Measurements from ENCODE around the gene SHOC2. TPM values are rescaled to one million over a fixed set of nuclear protein-coding genes. Genes with fewer than 3 reads are reported as not detected.

The SHOC2 gene
- polyA plus RNA-seq, 1 of the 3 experiments (the other 2 are of a cell fraction): 6.9 TPM

- Histone ChIP-seq H3K27ac (ENCODE audit: low read depth in 2 of 2, low read length in 1 of 2) (no peak overlapping the region), H3K4me1 (ENCODE audit: control insufficient read depth in 1 of 2, insufficient read depth in 2 of 2, low read depth in 1 of 2, low read length in 1 of 2) (peaks cover 0 to 3% of the 10 kb centered on the region in 2 experiments; a peak in 1 of 4 replicates), H3K4me3 (ENCODE audit: low read depth in 2 of 2, low read length in 1 of 2) (no peak overlapping the region), H3K9me2 (no peaks in the 10 kb centered on the region), H3K9me3 (no peaks in the 10 kb centered on the region; the same call in 1 of the 2 replicates), H4K20me1 (ENCODE audit: insufficient read depth) (no peaks in the 10 kb centered on the region; the same call in none of the 2 replicates), H3K36me3 (replicated peaks in 1 of 2; ENCODE audit: control insufficient read depth in 1 of 2, insufficient read depth in 2 of 2, low read length in 1 of 2) (peaks cover 40 to 49% of the 10 kb centered on the region in 2 experiments), H3K4me2 (no peak overlapping the region), H2AFZ (ENCODE audit: low read depth) (no peak overlapping the region), H3F3A (replicated peaks; ENCODE audit: insufficient read depth) (peaks cover 11% of the 10 kb centered on the region), H3K27me3 (ENCODE audit: insufficient read depth) (no peaks in the 10 kb centered on the region), H3K79me2 (ENCODE audit: insufficient read depth) (peaks cover 94% of the 10 kb centered on the region), H3K9ac (no peak overlapping the region)
- TF ChIP-seq SIN3A (IDR thresholded peaks at IDR 0.05; ENCODE audit: borderline replicate concordance, low read depth, low read length) (no peak), RCOR1 (IDR thresholded peaks at IDR 0.05; ENCODE audit: low read length) (no peak), FOXM1 (IDR thresholded peaks at IDR 0.05; ENCODE audit: low read depth) (no peak), IRF3 (IDR thresholded peaks at IDR 0.05; ENCODE audit: low read depth, low read length) (no peak), MEF2A (IDR thresholded peaks at IDR 0.05; ENCODE audit: borderline replicate concordance, low read depth) (no peak), RXRA (IDR thresholded peaks at IDR 0.05; ENCODE audit: borderline replicate concordance, low read depth) (no peak), GATA2 (CRISPR knock-in tag; IDR thresholded peaks at IDR 0.05) (no peak), PBX3 (IDR thresholded peaks at IDR 0.05) (no peak), TAF1 (IDR thresholded peaks at IDR 0.05; ENCODE audit: borderline replicate concordance, low read depth, low read length) (no peak), ZBTB33 (IDR thresholded peaks at IDR 0.05; ENCODE audit: borderline replicate concordance, low read depth) (no peak), CHD2 (IDR thresholded peaks at IDR 0.05; ENCODE audit: low read length, partially characterized antibody) (no peak), USF1 (IDR thresholded peaks at IDR 0.05; ENCODE audit: borderline replicate concordance, low read depth) (no peak), RAD21 (IDR thresholded peaks at IDR 0.05; ENCODE audit: low read length) (no peak), REST (IDR thresholded peaks at IDR 0.05; ENCODE audit: low read depth, low read length) (no peak), ELF1 (IDR thresholded peaks at IDR 0.05) (no peak)
- WGBS (ENCODE audit: low lambda C conversion rate): 93% methylated on average over 1 of the region's 1 CpG
- ChIA-PET POLR2A (no interaction called here), CTCF (no interaction called here)
- DNase-seq: no peak
Measured at GRCh38 chr10:110946496-110946895, 27.1 kb downstream of the SHOC2 start.

Data from SK-N-SH (cell line).